ENCODE measurements around the gene NEDD9.

NEDD9 gene

GRCh38 chr6:11233673-11234573, 1.5 kb upstream of the NEDD9 start:
- no peak for DNase-seq (ENCODE audit: low spot score)

GRCh38 chr6:11232770-11233626, 530 bp upstream of the NEDD9 start:
- DNase-seq (ENCODE audit: low spot score), result no peak

- peak; percentile 64 for DNase-seq (ENCODE audit: low spot score)
These were observed 790 bp downstream of the NEDD9 start for GRCh38 chr6:11231564-11232192.

DNA sequence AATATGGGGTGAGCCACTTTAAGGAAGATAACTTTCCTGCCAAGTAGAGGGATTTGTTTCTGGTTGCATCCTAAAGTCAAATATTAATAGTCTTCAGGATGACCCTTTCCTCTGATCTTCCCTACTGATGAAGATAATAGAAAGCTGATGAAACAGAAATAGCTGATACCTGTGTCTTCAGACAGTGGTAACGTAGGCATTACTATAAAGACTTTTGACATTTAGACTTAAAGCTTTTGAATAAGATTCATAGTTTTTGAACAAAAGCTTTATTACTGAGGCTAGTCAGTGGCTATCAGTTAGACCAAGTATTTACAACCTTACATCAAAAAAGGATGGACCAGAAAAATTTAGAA, 1.4 kb downstream of the NEDD9 start:
- DNase-seq (ENCODE audit: low spot score), result no peak

DNA sequence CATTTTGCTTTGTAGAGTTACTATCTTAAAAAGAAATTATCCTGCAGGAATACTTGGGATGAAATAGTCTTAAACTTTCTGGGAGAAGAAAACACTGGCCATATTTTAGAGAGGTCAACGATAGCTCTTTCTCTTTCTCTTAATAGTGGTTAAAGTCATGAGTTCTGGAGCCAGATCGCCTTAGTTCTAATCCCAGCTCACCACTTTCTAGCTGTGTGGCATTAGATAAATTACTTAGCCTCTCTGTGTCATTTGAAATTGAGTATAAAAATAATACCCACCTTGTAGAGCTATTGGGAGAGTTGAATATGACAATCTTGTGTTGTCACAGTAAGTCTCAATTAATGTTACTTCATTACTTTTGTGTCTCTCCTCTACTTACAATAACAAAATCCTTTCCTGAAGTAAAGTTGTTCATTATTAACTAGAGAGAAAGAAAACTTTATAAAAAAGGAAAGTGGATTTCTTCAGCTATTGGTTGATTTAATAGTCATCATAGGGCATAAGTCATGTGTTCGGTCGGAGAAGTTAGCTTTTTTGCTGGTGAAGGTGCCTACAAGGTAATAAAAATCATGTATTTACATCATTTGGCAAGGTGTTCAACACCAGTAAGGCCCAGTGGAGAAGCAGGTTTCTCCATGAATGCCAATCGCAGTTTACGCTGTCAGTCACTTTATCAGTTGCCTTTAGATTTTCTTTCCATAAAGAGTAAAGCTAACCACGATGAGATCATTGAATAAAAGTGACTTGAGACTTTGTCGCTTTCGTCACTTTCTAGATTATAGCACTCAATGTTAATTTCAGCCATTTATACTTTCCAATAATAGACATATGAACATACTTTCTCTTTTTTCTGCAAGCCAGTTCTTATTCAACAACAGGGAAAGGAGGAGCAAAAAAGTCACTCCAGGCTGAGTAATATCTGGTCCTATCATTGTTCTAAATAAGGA, 2.0 kb downstream of the NEDD9 start:
- DNase-seq (ENCODE audit: low spot score), result no peak

GRCh38 chr6:11229655-11230046, 2.8 kb downstream of the NEDD9 start:
- no peak for DNase-seq (ENCODE audit: low spot score)

- DNase-seq (ENCODE audit: low spot score), result peak; percentile 40
These were observed 3.4 kb downstream of the NEDD9 start for GRCh38 chr6:11228935-11229654.

- DNase-seq (ENCODE audit: low spot score), result no peak
These were observed 4.8 kb downstream of the NEDD9 start for GRCh38 chr6:11227698-11228097.

DNA sequence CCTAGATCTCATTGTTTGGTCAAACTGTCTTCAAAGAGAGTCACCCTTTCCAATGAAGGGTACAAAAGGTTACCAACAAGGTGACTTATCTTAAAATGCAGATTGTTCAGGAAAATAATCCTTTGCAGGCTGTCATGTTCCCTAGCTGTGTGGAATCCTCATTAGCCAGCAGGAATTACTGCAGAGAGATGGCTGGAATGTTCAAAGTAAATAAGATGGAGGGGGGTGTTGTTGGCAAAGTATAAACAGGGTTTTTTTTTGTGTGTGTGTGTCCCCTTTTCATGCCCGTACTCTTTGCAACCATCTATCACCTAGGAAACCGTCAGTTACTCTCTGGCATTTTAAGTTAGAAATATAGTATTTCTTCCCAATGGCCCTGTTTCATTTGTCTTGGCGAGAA, 6.5 kb downstream of the NEDD9 start:
- no peak for DNase-seq (ENCODE audit: low spot score)

- no peak for DNase-seq (ENCODE audit: low spot score)
These were observed 7.5 kb downstream of the NEDD9 start for GRCh38 chr6:11224966-11225463.

GRCh38 chr6:11224252-11224965, 8.1 kb downstream of the NEDD9 start:
- DNase-seq (ENCODE audit: low spot score), result no peak

DNA sequence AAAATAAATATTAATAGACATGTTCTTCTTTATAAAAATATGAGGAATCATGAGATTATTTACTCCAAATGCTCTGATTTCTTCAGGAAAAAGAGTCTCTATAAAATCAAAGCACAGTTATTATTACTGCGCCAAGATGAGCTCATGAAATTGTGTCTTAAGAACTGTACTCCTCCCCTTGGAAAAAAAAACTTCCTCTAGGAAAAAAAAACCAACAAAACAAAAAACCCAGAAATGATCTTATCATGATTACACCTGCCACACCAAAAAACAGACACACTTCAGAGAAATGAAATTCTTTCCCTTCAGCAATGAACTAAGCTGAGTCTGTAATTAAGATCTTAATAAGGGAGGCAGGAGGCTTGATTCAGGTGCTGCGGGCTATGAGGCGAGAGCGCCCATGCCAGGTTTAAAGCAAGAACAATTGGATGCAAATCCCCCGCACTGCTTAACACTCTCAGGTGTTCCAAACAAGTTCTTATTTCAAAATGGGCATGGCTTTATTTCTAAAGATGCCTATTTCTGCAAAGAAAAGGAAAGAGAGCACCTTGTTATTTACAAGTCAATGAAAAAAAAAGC, 9.1 kb downstream of the NEDD9 start:
- DNase-seq (ENCODE audit: low spot score), result no peak

GRCh38 chr6:11222385-11223277, 9.8 kb downstream of the NEDD9 start:
- no peak for DNase-seq (ENCODE audit: low spot score)

- DNase-seq (ENCODE audit: low spot score), result no peak
These were observed 10.7 kb downstream of the NEDD9 start for GRCh38 chr6:11221623-11222384.

GRCh38 chr6:11219400-11219834, 13.1 kb downstream of the NEDD9 start:
- no peak for DNase-seq (ENCODE audit: low spot score)

GRCh38 chr6:11218538-11219399, 13.7 kb downstream of the NEDD9 start:
- DNase-seq (ENCODE audit: low spot score), result no peak

GRCh38 chr6:11218102-11218442, 14.4 kb downstream of the NEDD9 start:
- DNase-seq (ENCODE audit: low spot score), result no peak
